ENCODE measurements around the gene PATE1.

DNA sequence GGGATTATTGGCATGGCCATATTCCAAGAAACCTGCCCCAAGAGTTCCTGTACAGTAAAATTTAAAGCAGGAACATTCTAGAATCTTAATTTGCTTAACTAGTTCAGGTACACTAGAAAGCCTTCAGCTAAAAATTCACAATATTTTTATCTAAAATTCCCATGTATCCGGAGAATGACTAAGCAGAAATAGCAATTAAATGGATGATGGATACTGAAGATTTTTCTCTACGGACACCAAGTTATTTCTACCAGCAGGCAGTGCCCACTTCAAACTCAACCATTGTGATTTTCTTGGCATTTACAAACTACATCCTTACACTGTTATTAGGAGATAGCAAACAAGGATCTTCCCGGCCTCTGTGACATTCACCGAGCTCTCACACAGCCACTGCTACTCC is 44.7 kb downstream of the PATE1 start:
- TF ChIP-seq, protein P1, sequence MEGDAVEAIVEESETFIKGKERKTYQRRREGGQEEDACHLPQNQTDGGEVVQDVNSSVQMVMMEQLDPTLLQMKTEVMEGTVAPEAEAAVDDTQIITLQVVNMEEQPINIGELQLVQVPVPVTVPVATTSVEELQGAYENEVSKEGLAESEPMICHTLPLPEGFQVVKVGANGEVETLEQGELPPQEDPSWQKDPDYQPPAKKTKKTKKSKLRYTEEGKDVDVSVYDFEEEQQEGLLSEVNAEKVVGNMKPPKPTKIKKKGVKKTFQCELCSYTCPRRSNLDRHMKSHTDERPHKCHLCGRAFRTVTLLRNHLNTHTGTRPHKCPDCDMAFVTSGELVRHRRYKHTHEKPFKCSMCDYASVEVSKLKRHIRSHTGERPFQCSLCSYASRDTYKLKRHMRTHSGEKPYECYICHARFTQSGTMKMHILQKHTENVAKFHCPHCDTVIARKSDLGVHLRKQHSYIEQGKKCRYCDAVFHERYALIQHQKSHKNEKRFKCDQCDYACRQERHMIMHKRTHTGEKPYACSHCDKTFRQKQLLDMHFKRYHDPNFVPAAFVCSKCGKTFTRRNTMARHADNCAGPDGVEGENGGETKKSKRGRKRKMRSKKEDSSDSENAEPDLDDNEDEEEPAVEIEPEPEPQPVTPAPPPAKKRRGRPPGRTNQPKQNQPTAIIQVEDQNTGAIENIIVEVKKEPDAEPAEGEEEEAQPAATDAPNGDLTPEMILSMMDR (IDR thresholded peaks at IDR 0.05) = no peak
- TF ChIP-seq POLR2A (IDR thresholded peaks at IDR 0.05) = no peak
